GM18907 (cell line): ENCODE data around the gene TEAD2.

Experiments
- ATAC-seq: cut with Tn5 transposase; IDR thresholded peaks from one replicate; pipeline ENCODE4 v1.9.1; 2021; ENCODE audit warnings: mild to moderate bottlenecking, moderate library complexity; ENCODE audit not compliant: unreplicated experiment

TEAD2 gene

GRCh38 chr19:49348305-49349189 is 13.7 kb downstream of the TEAD2 start:
- ATAC-seq = no peak

- ATAC-seq = no peak
Observed at GRCh38 chr19:49347835-49348234, 14.4 kb downstream of the TEAD2 start.

- ATAC-seq = no peak
Observed at GRCh38 chr19:49347191-49347590, 15.0 kb downstream of the TEAD2 start.

GRCh38 chr19:49344505-49345423 is 17.5 kb downstream of the TEAD2 start:
- no peak for ATAC-seq

- no peak for ATAC-seq
Observed at GRCh38 chr19:49343123-49343522, 19.1 kb downstream of the TEAD2 start.

GRCh38 chr19:49342291-49342721 is 19.9 kb downstream of the TEAD2 start:
- no peak for ATAC-seq

GRCh38 chr19:49340865-49341718 is 21.1 kb downstream of the TEAD2 start:
- ATAC-seq = no peak

GRCh38 chr19:49340069-49340864 is 21.9 kb downstream of the TEAD2 start:
- ATAC-seq = peak; percentile 66

GRCh38 chr19:49339301-49340068 is 22.7 kb downstream of the TEAD2 start:
- ATAC-seq = no peak

- ATAC-seq = no peak
Observed at GRCh38 chr19:49338691-49339300, 23.4 kb downstream of the TEAD2 start.

GRCh38 chr19:49338023-49338677 is 24.1 kb downstream of the TEAD2 start:
- no peak for ATAC-seq

- no peak for ATAC-seq
Observed at GRCh38 chr19:49337267-49338022, 24.8 kb downstream of the TEAD2 start.

GRCh38 chr19:49336482-49337266 is 25.5 kb downstream of the TEAD2 start:
- no peak for ATAC-seq

- no peak for ATAC-seq
Observed at GRCh38 chr19:49335784-49336481, 26.3 kb downstream of the TEAD2 start.

GRCh38 chr19:49335071-49335783 is 27.0 kb downstream of the TEAD2 start, which contains the start of gene CD37:
Gene CD37, plus strand, starts transcription at chr19:49335406. Its CDS starts 135 bp downstream, at chr19:49335541.
- peak; percentile 23 for ATAC-seq
